ENCODE results near the gene TECR.
"Not testable (repeated sequence)": the region's sequence is repeated elsewhere in the genome, so short reads cannot be mapped to it uniquely, and the experiment has no call there.

The TECR gene

DNA sequence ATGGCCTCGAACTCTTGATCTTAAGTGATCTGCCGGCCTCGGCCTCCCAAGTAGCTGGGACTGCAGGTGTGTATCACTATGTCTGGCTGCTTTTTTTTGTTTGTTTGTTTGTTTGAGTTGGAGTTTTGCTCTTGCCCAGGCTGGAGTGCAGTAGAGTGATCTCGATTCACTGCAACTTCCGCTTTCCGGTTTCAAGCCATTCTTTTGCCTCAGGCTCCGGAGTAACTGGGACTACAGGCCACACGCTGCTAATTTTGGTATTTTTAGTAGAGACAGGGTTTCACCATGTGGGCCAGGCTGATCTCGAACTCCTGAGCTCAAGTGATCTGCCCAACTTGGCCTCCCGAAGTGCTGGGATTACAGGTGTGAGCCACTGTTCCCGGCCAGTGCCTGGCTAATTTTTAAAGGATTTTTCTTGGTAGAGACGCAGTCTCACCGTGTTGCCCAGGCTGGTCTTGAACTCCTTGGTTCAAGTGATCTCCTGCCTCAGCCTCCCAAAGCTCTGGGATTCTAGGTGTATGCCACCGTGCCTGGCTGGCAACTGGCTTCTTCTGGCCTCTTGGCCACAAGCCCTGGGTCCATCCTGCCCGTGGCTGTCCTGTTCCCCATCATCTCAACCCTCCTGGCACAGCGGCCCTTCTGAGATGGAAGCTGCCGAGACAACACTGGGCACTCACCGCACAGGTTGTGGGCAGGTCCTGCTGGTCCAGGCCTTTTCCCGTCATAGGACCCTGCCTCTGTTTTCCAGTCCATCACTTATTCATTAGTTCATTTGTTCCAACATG, 11.5 kb downstream of the TECR start:
- DNase-seq (ENCODE audit: low read depth, low spot score) = no peak

GRCh38 chr19:14541979-14542378, 12.6 kb downstream of the TECR start:
- not testable (repeated sequence) for DNase-seq (ENCODE audit: low read depth, low spot score)

DNA sequence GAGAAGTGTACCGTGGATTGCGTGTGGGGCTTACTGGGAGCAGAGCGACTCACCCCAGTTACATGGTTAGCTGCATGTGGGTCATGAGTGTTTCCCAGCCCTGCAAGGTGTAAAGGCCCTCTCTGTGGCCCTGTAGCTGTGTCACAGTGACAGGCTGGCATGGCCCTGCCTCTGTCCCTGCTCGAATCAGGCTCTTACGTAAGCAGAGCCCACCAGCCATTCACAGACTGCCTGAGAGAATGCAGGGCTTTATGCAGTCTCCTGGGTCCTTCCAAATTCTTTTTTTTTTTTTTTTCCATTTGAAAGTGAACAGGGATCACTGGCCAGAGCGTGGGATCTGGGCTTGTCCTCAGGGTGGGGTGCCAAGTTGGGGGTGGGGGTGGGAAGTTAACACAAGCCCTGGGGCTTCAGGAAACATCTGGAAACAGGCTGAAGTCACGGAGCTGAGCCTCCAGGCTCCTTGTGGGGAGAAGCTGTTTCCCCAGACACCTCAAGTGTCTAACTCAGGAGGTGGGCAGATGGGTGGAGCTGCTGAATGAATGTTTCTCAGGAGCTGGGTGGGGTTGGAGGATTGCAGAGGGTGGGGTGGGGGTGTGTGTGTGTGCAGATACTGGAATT, 13.4 kb downstream of the TECR start:
- DNase-seq (ENCODE audit: low read depth, low spot score) = no peak

DNA sequence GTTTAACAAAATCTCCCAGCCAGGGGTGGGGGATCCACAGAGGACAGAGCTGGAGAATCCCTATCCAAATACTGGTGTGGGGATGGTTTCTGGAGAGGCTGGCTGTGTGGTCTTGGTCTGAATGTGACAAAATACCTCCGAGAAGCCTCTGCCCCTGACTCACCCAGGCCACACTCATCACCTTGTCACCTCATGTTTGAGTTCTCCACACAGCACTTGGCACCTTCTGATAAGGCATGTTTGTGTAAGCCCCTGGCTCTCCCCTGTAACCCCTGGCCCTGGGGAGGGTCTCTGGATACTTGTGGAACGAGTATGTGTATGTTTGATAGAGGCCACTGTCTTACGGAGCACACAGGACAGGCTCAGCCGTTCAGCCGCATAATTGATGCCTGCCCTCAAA, 14.7 kb downstream of the TECR start:
- no peak for DNase-seq (ENCODE audit: low read depth, low spot score)

- no peak for DNase-seq (ENCODE audit: low read depth, low spot score)
These were observed 15.8 kb downstream of the TECR start for GRCh38 chr19:14544977-14545715.

- DNase-seq (ENCODE audit: low read depth, low spot score) = no peak
These were observed 16.3 kb downstream of the TECR start for GRCh38 chr19:14545716-14546082.

GRCh38 chr19:14550201-14550754, 20.9 kb downstream of the TECR start:
- no peak for DNase-seq (ENCODE audit: low read depth, low spot score)

DNA sequence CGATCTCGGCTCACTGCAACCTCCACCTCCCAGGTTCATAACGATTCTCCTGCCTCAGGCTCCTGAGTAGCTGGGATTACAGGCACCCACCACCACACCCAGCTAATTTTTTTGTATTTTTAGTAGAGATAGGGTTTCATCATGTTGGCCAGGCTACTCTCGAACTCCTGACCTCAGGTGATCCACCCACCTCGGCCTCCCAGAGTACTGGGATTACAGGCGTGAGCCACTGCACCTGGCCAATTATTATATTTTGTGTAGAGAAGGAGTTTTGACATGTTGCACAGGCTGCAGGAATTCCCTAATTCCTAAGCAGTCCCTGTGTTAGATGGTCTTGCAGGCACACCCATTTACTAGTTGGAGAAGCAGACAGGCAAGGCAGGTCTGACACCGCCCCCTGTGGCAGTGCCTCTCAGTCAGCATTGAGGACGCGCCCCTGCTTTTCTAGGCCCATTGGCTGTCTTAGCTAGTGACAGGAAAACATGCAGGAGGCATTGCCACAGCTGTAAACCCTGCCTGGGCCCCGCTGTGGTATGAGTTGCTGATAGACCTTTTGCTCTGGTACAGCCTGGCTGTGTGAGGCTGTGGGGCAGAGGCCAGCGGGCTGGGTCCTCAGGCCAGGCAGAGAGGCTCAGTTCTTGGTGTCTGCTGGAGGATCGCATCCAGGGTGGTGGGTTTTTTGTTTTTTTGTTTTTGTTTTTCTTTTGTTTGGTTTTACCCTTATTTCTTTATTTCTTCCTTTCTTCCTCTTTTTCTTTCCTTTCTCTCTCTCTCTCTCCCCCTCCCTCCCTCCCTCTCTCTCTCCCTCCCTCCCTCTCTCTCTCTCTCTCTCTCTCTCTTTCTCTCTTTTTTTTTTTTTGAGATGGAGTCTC, 22.0 kb downstream of the TECR start:
- DNase-seq (ENCODE audit: low read depth, low spot score) = not testable (repeated sequence)

DNA sequence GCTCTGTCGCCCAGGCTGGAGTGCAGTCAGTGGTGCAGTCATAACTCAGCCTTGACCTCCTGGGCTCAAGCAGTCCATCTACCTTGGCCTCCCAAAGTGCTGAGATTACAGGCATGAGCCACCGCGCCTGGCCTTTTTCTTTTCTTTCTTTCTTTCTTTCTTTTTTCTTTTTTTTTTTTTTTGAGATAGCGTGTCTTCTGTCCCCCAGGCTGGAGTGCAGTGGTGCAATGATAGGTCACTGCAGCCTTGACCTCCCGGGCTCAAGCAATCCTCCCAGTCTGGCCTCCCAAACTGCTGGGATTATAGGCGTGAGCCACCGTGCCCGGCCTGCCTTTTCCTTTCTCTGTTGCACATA, 22.6 kb downstream of the TECR start:
- not testable (repeated sequence) for DNase-seq (ENCODE audit: low read depth, low spot score)

DNA sequence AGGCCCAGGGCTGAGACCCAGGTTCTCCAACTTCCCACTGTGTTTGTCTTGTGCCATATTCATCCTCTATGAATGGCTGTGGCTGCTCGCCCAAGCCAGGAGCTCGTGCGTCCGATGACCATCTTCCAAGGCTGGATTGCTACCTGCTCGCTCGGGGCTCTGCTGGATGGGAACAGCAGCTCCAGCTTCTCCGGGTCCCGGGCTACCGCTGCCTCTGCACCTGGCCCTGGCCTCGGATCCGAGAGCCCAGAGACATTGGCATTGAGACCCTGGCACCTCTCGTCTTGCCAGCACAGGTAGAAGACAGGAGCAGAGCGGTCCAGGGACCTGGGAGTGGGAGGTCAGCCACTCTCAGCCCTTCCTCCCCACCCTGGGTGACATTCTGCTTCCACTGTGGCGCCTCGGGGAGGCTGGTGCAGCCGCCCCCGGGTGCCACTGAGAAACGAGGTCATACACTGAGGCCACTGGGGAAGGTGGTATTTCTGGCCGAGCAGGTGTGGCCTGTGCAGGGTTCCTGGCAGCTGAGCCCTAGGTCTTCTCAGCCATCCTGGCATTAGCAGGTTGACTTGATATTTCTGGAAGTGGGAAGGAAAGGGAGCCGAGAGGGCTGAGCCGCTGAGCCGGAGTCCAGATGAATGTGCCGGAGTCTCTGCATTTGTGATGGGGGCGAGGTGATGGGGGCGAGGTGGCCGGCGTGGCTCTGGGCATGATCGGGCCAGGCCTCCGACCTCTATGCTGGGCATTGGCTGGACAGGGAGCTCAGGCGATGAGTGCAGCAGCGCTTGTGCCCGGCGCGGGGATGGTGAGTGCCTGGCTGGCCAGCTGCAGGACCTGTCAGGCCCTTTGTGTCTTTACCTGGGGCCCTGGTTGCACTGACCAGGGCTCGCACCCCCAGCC, 23.9 kb downstream of the TECR start:
- no peak for DNase-seq (ENCODE audit: low read depth, low spot score)

DNA sequence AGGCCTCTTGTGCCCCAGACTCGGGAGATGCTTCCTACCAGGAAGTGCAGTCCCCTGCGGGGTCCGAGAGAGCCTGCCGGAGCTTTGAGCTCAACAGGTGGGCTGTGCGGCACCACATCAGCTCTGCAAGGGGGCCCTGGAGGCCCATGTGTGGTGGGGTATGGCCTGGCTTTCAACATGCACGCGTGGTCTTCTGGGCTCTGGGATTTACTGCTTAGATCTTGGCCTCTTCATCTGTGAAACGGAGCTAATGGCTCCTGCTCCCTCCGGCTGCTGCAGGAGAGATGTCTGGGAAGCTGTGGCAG, 24.5 kb downstream of the TECR start:
- DNase-seq (ENCODE audit: low read depth, low spot score) = no peak

DNA sequence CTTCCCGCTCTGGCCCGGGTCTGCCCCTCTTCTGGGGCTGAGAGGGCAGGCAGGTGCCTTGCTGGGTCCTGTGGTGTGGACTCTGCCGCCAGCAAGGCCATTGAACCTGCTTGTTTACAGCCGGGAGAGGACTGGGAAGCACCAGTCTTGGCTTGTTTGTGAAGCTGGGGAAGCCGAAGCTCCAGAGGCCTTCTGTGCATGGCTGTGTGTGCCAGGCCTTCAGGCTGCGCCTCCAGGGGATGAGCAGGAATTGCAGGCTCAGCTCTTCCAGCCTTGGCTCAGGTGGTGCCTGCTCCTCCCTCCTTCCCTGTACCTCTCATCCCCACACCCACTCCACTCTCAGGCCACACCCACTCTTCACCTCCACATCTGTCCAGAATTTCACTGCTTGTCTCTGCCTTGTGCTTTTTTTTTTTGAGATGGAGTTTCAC, 25.0 kb downstream of the TECR start:
- DNase-seq (ENCODE audit: low read depth, low spot score) = no peak

- no peak for DNase-seq (ENCODE audit: low read depth, low spot score)
These were observed 26.7 kb downstream of the TECR start for GRCh38 chr19:14555918-14556661.

GRCh38 chr19:14556662-14557188, 27.3 kb downstream of the TECR start:
- no peak for DNase-seq (ENCODE audit: low read depth, low spot score)

DNA sequence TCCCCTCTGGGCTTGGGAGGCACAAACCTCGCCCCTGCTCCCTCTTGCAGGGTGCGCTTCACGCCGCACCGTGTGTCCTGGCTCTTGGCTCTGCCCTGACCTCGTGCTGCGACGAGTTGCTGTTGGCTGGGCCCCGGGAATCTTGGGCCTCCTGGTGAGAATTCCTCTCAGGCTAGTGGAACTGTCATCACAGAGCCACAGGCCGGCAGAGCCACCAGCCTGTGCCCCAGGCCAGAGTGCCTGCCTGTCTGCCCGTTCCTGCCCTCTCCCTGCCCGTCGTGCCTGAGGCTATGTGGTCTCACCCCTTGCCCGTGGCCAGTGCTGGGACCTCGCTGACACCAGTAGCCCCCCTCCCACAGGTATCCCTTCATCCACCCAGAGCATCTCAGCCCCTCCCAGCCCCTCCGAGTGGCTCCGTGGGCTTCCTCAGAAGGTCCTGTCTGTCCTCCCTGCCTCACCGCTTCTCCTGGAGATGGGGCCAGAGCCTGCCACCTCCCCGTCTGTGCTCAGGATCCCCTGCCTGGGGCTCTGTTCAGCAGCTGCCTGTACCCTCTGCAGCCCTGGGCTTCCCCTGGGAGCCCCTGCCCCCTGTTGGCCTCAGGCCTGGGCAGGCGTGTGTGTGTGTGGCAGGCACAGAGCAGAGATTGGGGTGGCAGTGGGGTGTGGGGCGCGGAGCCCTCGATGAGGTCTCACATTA, 29.1 kb downstream of the TECR start:
- no peak for DNase-seq (ENCODE audit: low read depth, low spot score)

DNA sequence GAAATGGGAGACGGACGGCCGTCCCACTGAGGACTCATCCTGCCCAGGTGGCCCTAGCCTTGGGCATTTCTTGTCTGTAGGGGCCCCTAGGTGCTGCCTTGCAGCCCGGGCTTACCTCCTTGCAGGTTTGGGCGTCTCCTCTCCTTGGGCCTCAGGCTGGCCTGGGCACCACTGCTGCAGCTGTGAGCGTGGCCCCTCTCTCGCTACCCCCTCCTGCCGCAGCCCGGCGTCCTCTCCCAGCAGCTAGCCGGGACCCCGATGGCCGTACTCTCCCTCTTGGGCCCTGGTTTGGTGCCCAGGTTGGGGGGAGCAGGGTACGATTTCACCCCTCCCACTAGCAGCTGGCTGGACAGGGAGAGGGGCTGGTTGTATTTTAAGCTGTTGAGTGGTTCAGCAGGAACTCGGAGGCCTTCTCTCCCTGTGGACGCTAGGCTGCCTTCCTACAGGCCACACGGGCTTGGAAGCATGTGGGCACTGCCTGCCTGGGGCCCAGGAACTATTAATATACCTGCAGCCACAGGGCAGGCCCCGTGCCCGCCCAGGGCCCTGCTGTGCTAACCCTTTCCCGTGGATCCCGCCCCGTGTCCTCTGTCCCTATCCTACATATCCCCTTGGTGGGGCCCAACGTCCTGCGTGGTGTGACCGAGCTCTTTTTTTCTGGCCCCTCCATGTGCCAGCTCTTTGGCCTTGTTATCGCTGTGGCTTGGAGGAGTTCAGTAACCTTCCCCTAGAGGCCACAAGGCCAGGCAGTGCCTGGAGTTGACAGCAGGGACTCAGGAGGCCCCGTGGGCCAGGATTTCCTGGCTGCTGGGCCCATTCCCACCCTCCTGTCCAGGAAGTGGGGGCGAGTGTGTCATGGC, 30.8 kb downstream of the TECR start:
- no peak for DNase-seq (ENCODE audit: low read depth, low spot score)

- no peak for DNase-seq (ENCODE audit: low read depth, low spot score)
These were observed 31.3 kb downstream of the TECR start for GRCh38 chr19:14560776-14561108.

DNA sequence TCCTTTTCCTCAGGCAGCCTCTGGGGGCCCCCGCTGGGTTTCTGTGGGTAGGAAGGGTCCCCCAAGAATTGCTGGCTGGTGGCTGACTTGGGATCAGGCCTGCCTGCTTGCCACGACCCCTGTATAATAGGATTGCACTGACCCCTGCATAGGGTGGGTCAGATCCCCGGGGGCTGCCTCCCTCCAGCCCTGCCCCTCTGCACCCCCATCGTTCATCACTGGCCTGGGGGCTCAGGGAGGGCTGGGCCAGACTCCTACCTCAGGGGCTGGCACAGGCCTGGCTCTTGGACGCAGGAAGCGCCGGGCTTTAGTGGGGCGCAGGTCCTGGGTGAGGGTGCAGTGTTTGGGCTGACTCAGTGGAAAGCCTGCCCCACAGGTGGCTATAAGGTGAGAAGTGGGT, 31.9 kb downstream of the TECR start:
- DNase-seq (ENCODE audit: low read depth, low spot score) = no peak
